ENCODE results near the gene CCDC51.
"Not testable (repeated sequence)": the region's sequence is repeated elsewhere in the genome, so short reads cannot be mapped to it uniquely, and the experiment has no call there.

CCDC51 gene

DNA sequence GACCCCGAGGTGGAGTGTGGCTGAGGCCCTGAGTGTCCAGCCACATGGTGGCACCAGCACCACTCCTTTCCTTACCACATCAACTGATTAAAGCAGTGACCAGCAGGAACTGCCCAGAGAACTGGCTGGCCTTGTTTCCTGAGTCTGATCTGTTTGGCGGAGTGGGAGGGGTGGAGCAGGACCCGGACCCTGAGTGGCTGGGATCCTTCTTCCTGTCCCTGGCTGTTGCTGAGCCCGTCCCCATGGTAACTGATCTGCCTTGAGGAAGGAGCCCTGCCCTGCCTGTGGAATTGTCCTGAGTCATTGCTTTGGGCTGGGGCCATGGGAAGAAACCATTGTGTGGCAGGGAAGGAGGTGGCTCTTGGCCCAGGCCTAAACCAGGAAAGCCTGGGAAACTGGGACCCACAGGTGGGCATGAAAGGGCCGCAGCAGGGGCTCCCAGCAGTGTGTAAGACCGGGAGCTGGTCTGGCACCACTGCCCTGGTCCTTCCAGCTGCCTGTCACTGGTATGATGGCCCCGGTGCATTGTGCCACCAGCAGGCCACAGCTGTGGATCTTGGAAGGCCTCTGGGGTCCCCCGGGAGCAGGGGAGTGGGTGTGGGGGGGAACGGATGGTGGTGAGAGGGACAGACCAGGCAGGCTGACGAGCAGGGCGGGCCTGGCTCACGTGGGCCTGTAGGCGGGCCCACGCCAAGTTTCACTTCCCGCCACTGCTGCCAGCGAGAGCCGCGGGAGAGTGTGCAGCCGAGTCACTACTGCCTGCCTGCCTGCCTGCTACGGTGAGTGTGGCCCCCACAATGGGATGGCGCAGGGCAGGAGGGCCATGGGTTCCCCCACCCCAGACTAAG, 25.8 kb upstream of the CCDC51 start:
- peak; percentile 98 to 99 (median 98) for DNase-seq

DNA sequence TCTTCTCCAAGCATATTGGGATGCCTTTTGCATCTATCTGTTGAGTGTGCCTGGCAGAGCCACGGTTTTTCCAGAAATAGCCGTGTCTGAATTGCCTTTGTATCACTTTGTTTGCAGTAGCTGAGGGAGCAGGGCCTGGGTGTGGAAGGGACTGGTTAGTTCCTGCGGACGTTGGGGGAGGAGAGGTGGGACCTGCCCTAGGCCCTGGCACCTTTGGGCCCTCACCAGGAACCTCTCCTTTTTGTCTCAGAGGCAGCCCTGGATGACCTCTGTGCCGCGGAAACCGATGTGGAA, 25.3 kb upstream of the CCDC51 start:
- no peak for DNase-seq

DNA sequence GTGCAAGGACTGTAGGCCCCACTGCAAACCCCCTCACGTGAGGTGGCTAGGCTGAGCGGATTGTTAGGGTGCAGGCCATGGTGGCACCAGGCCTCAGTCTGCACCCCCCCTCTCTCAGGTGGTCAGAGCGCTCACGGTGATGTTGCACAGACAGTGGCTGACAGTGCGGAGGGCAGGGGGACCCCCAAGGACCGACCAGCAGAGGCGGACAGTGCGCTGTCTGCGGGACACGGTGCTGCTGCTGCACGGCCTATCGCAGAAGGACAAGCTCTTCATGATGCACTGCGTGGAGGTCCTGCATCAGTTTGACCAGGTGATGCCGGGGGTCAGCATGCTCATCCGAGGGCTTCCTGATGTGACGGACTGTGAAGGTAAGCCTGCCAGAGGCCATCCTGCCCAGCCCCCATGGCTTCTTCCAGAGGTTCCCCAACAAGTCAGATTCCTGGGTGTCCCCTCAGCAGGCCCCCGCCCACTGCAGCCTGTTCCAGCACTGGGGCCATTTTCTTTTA, 24.8 kb upstream of the CCDC51 start:
- DNase-seq: no peak

DNA sequence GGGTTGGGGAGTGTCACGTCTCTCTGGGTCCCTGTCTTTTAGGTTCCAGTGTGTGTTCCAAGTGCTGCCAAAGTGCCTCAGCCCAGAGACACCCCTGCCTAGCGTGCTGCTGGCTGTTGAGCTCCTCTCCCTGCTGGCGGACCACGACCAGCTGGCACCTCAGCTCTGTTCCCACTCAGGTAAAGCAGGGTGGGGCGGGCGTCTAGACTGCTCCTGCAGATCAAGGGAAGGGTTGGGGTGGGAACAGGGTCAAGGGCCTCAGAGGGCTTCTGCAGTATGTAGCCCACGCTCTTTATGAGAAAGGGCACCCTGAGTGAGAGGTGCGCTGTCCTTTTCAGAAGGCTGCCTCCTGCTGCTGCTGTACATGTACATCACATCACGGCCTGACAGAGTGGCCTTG, 23.8 kb upstream of the CCDC51 start:
- DNase-seq: no peak

DNA sequence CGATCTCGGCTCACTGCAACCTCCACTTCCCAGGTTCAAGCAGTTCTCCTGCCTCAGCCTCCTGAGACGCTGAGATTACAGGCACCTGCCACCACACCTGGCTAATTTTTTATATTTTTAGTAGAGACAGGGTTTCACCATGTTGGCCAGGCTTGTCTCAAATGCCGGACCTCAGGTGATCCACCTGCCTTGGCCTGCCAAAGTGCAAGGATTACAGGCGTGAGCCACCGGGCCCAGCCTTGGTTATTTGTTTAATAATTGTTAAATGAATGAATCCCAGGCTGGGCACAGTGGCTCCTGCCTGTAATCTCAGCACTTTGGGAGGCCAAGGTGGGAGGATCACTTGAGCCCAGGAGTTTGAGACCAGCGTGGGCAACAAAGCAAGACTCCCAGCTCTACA, 21.8 kb upstream of the CCDC51 start:
- DNase-seq: not testable (repeated sequence)

DNA sequence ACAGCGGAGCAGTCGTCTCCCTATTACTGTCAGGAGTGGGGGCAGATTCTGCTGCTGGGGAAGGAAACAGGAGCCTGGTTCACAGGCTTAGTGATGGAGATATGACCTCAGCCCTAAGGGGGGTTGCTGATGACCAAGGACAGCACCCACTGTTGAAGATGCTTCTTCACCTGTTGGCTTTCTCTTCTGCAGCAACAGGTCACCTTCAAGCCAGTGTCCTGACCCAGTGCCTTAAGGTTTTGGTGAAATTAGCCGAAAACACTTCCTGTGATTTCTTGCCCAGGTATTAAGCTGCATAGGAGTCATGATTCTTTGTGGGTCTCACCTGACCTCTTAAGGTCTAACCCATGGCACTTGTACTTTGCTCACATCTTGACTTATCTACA, 20.6 kb upstream of the CCDC51 start:
- no peak for DNase-seq

DNA sequence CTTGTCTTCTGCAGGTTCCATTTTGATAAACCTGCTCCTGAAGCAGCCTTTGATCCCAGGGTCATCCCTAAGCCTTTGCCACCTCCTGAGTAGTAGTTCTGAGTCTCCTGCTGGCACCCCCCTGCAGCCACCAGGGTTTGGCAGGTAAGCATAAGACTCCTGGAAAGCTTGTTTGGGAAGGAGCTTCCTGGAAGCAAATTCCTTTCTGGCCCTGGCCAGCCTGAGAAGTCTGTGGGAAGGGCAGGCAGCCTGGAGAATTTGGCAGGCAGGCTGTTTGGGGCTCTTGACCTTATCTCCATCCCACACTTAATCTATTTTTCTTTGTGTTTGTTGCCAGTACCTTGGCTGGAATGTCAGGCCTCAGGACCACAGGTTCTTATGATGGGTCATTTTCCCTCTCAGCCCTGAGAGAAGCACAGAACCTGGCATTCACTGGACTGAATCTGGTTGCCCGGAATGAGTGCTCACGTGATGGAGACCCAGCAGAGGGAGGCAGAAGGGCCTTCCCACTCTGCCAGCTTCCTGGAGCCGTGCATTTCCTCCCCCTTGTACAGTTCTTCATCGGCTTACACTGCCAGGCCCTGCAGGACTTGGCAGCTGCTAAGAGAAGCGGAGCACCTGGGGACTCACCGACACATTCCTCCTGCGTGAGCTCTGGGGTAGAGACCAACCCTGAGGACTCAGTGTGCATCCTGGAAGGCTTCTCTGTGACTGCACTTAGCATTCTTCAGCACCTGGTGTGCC, 20.0 kb upstream of the CCDC51 start:
- no peak for DNase-seq

DNA sequence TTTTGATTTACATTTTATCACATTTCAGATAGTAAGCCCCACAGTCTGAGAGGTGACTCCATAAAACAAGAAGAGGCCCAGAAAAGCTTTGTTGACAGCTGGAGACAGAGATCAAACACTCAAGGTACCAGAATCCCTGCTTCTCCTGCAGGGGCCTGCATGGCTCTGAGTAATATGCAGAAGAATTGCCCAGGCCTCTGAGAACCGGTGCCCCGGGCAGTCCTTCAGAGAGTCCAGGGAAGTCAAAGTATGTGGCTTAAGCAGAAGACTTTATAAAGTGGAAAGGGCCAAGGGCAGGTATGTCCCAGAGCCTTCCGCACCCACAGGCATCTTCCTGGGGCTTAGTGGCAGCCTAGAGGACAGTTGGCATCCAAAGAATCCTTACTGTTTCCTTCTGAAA, 19.4 kb upstream of the CCDC51 start:
- DNase-seq: no peak

DNA sequence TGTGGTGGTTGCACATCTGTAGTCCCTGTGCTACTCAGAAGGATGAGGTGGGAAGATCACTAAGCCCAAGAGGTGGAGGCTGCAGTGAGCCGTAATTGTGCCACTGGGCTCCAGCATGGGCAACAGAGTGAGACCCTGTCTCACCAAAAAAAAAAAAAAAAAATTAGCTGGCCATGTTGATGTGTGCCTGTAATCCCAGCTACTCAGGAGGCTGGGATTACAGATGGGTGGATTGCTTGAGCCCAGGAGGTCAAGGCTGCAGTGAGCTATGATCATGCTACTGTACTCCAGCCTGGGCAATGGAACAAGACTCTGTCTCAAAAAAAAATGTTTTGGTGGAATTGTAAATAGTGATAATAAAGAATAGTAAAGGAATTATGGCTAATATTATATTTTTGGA, 16.5 kb upstream of the CCDC51 start:
- no peak for DNase-seq

DNA sequence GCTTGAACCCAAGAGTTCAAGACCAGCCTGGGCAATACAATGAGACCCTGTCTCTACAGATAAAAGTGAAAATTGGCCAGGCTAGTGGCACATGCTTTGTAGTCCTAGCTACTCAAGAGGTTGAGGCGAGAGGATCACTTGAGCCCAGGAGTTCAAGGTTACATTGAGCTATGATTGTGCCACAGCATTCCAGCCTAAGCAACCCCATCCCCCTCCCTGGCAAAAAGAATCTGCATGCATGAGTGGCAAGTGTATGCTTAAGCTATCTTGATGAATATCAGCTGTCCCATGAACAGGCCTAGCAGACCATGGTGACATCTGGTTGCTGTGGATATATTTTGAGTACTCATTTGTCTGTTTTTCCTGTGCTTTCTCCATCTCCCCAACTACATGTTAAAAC, 11.4 kb upstream of the CCDC51 start:
- DNase-seq: no peak

DNA sequence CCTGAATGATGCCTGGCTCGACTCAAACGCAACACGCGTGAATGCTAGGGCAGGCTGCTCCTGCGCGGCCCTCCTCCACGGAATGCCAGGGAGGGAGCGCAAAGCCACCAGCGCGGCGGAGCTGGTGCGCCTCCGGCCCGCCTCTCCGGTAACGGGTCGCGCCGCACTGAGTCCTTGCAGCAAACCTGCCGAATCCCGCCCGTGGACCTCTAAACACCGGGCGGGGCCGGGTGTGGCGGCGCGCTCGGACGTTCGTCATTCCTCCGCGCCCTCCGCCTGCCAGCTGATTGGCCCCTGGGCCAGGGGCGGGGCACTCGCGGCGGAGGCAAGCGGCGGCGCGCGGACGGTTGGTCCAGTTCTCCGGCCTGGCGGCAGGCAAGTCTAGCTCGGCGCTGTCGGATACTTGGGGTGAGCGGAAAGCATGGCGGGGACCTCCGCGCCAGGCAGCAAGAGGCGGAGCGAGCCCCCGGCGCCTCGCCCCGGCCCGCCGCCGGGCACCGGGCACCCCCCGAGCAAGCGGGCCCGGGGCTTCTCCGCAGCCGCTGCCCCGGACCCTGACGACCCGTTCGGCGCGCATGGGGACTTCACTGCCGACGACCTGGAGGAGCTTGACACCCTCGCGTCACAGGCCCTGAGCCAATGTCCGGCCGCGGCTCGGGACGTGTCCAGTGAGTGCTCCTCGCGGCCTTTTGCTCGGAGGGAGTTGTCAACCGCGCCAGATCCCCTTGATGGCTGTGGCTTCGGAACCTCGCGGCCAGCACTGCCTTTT, 6.7 kb upstream of the CCDC51 start, which contains the start of gene ATRIP:
TSS of gene ATRIP (plus strand) at position 313 of the 769 bp plus-strand sequence. CDS start at position 422, 109 bp downstream.
- peak; percentile 91 to 97 (median 95) for DNase-seq

DNA sequence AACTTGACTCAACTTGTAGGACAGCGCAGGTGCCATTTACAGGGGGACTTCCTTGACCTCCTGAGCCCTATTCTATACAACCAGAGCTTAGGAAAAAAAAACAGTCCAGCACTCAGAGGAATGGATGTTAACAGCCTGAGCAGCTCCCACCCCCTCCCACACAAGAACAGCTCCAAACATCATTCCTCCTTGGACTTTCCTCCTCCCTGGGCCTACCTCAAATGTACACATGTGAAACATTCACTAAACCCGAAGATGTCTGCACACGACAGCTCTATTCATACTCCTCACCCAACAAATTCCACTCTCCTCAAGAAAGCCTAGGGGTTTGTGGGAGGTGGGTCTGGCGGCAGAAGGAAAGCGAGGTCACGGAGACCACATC, 6.1 kb upstream of the CCDC51 start:
- DNase-seq: no peak

DNA sequence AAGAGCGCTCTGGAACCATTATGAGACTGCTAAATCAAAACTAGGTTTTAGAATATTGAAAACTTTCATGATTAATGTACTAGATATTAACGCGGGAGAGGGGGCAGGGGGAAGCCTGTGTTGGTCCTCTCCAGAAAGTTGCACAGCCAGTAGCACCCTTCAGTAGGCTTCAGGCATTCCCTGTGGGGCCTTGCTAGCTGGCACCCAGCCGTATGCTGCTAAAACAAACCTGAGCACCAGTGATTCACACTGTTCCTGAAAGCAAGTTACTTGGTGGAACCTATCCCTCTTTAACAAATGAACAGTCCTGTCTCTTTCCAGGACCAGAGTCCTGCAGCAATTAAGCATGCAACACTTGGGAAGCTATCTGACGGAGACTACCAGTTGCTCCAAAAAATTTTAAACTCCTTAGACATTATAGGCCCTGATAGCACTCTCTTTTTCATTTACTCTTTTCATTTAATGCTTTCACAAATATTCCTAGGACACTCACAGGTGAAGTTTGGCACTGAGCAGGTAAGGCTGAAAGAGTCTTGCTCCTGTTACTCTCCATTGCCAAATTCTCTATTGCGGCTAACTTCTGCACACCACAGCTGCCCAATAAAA, 5.5 kb upstream of the CCDC51 start:
- no peak for DNase-seq

DNA sequence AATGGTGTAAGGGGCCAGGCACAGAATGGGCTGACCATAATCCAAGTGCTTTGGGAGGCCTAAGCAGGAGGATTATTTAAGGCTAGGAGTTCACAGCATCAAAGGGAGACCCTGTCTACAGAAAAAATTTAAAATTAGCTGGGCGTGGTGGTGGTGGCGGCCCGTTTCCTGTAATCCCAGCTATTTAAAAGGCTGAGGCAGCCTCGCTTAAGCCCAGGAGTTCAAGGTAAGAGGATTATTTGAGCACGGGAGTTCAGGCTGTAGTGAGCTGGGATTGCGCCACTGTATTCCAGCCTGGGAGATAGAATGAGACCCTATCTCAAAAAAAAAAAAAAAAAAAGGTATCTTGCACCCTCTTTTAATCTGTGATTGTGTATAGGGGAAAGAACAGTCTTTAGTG, 2.0 kb upstream of the CCDC51 start:
- DNase-seq: no peak

DNA sequence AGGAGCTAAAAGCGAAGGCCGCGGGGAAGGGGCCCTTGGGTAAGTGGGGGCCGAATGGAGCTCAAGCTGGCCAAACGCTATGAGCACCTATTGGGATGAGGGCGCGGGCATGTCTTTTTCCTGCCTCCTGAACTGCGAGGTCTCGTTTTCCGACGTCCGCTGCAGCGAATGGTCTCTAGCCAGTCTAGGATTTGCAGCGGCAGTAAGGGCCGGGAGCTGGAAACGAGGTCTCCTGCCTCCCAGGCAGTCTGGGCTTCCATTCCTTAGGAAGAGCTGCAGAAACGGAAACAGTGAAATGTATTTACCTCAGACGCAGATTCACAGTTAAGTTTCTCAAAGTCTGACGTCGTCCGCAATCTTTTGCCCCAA, 655 bp upstream of the CCDC51 start:
- no peak for DNase-seq

DNA sequence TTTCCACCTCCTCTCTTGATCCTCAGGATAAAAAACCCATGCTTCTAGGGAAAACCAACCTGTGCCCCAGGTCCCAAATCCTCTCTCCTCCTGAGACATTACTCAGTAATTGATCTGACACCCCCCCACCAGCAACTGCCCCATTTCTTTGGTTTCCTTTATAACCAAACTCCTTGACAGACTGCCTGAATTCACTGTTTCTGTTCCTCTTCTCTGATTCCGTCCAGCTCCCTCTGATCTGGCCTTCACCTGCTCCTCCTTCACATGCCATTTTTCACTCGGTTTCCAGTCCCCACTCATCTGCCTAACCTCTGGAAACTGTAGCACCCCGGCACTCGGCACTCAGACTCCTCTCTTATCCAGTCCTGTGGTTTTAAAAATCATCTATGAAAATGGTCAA, 2.1 kb downstream of the CCDC51 start:
- no peak for DNase-seq

DNA sequence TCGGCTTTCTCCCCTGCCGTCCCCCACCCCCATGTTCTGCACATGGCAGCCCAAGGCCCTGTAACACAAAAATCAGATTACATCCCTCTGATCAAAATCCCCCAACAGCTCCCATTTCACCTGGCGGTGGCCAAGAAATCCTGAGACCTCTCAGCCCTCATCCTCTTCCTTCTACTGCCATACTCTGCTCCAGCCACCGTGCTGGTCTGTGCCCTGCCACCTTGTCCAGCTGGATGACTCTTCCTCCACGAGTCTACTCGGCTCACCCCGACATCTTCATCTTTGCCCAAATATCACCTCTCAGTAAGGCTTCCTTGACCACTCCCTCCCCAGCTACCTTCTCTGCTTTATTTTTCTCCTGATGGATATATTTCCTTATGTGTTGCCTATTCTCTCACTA, 3.1 kb downstream of the CCDC51 start:
- DNase-seq: no peak

DNA sequence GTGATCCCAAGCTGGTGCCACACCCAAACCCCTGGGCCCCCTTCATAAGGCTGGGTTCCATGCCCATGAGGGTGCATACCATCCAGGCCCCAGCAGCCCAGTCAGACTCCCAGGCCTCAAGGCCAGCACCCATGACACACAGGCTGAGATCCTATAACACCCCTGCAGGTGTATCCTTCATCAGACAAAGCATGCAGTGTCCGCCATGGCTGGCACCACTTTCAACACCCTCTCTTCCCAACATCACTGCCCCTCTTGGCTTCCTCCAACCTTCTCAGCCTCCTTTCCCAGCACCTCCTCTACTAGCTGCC, 3.5 kb downstream of the CCDC51 start:
- no peak for DNase-seq

DNA sequence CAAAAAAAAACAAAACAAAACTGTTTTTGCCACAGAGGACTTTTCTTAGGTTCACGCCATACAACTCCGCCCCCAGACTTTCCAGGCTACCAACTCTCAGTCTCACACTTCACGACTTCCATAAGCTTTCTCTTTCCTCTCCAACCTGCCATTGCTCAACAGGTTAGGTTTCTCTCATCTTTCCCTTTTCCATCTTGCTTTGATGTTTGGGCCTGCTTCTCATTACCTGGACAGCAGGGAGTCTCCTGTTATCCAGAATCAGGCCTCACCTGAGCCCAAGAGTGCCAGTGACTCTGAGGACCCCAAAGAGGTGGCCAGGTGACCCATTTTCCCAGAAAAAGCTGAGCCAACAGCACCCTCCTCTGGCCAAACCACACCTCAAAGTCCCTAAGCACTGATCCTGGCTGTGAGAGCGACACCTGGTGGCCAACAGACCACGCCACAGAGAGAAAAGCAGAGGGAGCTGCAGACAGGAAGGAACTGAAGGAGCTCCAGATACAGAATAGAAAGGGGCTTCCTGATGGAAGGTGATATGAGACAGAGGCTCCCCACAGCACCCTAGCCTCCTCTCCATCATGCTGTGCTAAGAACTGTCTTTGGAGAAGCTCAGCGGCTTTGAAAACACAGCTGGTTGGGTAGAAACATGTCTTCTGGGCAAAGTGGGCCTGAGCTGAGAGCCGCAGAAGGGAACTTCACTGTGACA, 4.0 kb downstream of the CCDC51 start:
- DNase-seq: peak; percentile 85 to 90 (median 89)

DNA sequence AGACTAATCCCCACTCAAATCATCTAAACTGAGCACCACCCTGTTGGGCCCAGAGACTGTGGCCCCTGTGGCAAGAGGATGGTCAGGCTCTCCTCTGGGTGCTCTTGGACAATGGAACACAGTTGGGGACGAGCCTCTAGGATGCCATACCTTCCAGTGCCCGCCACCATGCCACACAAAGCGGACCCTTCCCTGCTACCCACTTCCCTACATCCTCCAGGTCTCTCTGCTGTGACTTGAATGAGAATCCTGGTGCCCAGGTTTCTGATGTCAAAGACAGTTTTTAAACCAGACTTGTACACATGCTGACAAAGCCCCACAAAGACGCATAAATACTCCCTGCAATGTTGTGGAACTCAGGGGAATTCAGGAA, 4.7 kb downstream of the CCDC51 start:
- DNase-seq: no peak

DNA sequence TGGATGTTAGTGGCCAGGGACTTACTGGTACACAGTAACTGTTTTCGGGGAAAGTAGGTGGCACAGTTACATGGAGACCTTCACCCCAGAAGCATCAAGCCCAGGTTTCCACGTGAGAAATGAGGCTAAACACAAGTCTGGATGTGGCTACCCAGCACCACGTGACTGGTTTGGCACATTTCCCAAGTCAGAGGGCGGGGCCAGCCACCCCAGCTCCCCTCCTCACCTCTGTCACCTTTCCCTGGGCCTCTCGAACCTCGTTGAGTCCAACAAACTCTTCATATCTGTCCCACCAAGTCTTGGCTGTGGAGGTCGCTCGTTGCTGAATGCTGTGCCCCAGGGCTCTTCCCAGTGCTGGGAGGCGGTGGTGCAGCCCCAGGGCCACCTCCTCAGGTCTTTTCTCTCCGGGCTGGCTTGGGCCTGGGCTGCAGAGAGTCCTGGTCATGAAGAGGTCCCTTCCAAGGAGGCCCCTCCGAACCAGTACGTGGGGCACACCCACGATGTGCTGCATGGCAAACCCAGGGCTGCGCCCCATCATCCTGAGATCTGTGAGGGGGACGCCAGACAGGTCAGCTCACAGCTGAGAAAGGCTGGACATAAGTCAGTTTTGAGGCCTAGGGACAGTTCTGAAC, 5.2 kb downstream of the CCDC51 start:
- DNase-seq: no peak

DNA sequence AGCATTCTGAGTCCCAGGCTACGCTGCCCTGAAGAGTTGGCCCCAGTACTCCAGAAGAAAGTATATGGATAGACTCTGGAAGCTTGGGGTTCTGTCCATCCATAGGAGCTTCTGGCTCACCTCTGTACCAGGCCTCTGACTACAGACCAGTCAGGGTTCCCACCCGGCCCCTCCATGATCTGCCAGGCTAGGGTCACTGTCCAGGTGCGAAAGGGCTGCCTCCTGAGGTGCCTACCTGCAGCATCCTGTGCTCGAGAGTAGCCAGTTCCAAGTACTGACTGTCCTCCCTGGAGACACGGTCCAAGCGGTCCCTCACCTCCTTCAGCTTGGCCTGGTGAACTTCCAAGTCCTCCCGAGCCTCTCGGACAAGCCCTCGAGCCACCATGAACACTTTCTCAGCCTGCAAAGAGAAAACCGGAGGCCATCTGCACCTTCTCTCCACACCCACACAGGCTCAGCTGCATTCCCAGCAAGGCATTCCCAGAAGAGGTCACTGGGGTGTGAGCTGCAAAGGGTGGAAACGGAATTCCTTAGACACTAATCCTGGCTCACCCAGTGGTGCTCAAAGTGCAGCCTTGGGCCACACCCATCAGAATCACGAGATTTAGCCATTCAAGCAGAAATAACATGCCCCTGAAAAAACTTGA, 6.3 kb downstream of the CCDC51 start:
- no peak for DNase-seq
